ENCODE results near the gene P3H4.

Gene P3H4

DNA sequence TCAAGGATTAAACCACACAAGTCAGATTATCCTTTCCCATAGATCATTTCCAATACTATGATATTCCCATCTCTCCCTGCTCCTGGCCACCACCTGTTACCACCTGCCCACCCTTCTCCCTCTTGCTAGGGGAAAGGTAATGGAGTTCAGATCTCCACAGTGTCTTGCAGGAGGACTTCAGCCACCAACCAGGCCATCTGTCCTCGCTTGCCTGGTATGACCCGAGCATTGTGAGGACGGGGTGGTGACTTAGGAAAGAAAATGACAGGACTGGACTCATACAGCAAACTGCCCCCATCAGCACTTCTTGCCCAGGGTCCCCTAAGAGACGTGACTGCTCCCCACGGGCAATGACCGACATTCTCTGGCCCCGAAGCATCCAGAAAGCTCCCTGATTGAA, 11.8 kb upstream of the P3H4 start:
- no peak overlapping the region for H3K4me3 ChIP-seq (ENCODE audit: severe bottlenecking)
- peaks cover 42% of the 10 kb centered on the region for H3K36me3 ChIP-seq (ENCODE audit: low read depth)
- H3K27me3 ChIP-seq (ENCODE audit: insufficient read depth, poor library complexity, severe bottlenecking), result no peaks in the 10 kb centered on the region
- H3K4me1 ChIP-seq (ENCODE audit: insufficient read depth, poor library complexity, severe bottlenecking), result no peaks in the 10 kb centered on the region
- TF ChIP-seq CTCF (IDR thresholded peaks at IDR 0.05; ENCODE audit: poor library complexity, severe bottlenecking), result no peak
- ATAC-seq (ENCODE audit: low read depth) (no peak), DNase-seq (ENCODE audit: low spot score) (no peak)
- no peak overlapping the region for H3K27ac ChIP-seq (ENCODE audit: poor library complexity, severe bottlenecking)
- no peaks in the 10 kb centered on the region for H3K9me3 ChIP-seq (ENCODE audit: severe bottlenecking)

GRCh38 chr17:41823141-41823524, 11.4 kb upstream of the P3H4 start:
- DNase-seq (ENCODE audit: low spot score) (no peak), ATAC-seq (ENCODE audit: low read depth) (no peak)
- H3K4me1 ChIP-seq (ENCODE audit: insufficient read depth, poor library complexity, severe bottlenecking), result no peaks in the 10 kb centered on the region
- no peak overlapping the region for H3K4me3 ChIP-seq (ENCODE audit: severe bottlenecking)
- no peaks in the 10 kb centered on the region for H3K9me3 ChIP-seq (ENCODE audit: severe bottlenecking)
- no peaks in the 10 kb centered on the region for H3K27me3 ChIP-seq (ENCODE audit: insufficient read depth, poor library complexity, severe bottlenecking)
- TF ChIP-seq CTCF (IDR thresholded peaks at IDR 0.05; ENCODE audit: poor library complexity, severe bottlenecking), result no peak
- H3K27ac ChIP-seq (ENCODE audit: poor library complexity, severe bottlenecking), result no peak overlapping the region
- peaks cover 43% of the 10 kb centered on the region for H3K36me3 ChIP-seq (ENCODE audit: low read depth)

GRCh38 chr17:41822216-41823140, 10.7 kb upstream of the P3H4 start:
- peaks cover 42% of the 10 kb centered on the region for H3K36me3 ChIP-seq (ENCODE audit: low read depth)
- H3K27ac ChIP-seq (ENCODE audit: poor library complexity, severe bottlenecking), result no peak overlapping the region
- no peak for TF ChIP-seq CTCF (IDR thresholded peaks at IDR 0.05; ENCODE audit: poor library complexity, severe bottlenecking)
- ATAC-seq (ENCODE audit: low read depth) (0 out of 3 replicates have a peak, but pooled peaks have one; percentile 3), DNase-seq (ENCODE audit: low spot score) (no peak)
- no peaks in the 10 kb centered on the region for H3K4me1 ChIP-seq (ENCODE audit: insufficient read depth, poor library complexity, severe bottlenecking)
- H3K27me3 ChIP-seq (ENCODE audit: insufficient read depth, poor library complexity, severe bottlenecking), result no peaks in the 10 kb centered on the region
- H3K9me3 ChIP-seq (ENCODE audit: severe bottlenecking), result no peaks in the 10 kb centered on the region
- no peak overlapping the region for H3K4me3 ChIP-seq (ENCODE audit: severe bottlenecking)

DNA sequence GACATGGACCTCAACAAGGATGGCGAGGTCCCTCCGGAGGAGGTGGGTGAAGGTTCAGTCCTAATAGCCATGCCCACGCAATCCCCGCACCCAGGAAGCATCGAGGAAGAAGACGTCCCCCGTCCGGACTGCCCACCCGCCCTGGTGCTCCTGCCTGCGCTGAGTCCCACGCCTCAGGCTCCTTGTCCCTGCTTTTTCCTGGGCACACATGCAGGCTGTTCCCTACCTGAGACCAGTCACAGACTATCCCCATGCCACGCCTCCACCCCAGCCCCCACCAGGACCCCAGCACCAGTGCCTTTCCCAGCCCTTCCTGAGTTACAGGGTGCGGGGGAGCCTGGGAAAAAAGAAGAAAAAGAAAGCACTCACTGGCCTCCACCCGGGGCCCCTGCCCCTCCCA, 10.0 kb upstream of the P3H4 start:
- ATAC-seq (ENCODE audit: low read depth), result no peak; the same call in 2 of the 3 replicates
- Histone ChIP-seq H3K27me3 (ENCODE audit: insufficient read depth, poor library complexity, severe bottlenecking) (no peaks in the 10 kb centered on the region), H3K4me1 (ENCODE audit: insufficient read depth, poor library complexity, severe bottlenecking) (no peaks in the 10 kb centered on the region), H3K36me3 (ENCODE audit: low read depth) (peaks cover 38% of the 10 kb centered on the region), H3K27ac (ENCODE audit: poor library complexity, severe bottlenecking) (no peak overlapping the region), H3K4me3 (ENCODE audit: severe bottlenecking) (no peak overlapping the region), H3K9me3 (ENCODE audit: severe bottlenecking) (no peaks in the 10 kb centered on the region)
- TF ChIP-seq CTCF (IDR thresholded peaks at IDR 0.05; ENCODE audit: poor library complexity, severe bottlenecking), result no peak
- DNase-seq (ENCODE audit: low spot score), result no peak

DNA sequence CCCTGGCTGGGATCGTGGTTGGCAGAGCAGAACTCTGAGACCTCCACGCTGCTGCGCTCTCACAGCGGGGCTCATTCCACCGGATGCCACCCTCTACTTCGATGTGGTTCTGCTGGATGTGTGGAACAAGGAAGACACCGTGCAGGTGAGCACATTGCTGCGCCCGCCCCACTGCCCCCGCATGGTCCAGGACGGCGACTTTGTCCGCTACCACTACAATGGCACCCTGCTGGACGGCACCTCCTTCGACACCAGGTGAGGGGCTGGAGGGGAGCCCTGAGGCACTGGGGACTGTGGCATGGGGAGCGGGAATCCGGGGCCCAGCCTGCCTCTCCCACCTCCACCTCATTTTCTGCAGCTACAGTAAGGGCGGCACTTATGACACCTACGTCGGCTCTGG, 6.3 kb upstream of the P3H4 start:
- DNase-seq (ENCODE audit: low spot score) (no peak), ATAC-seq (ENCODE audit: low read depth) (no peak)
- no peak overlapping the region for H3K4me3 ChIP-seq (ENCODE audit: severe bottlenecking)
- no peak for TF ChIP-seq CTCF (IDR thresholded peaks at IDR 0.05; ENCODE audit: poor library complexity, severe bottlenecking)
- peaks cover 27% of the 10 kb centered on the region for H3K36me3 ChIP-seq (ENCODE audit: low read depth)
- no peaks in the 10 kb centered on the region for H3K9me3 ChIP-seq (ENCODE audit: severe bottlenecking)
- H3K27me3 ChIP-seq (ENCODE audit: insufficient read depth, poor library complexity, severe bottlenecking), result no peaks in the 10 kb centered on the region
- no peaks in the 10 kb centered on the region for H3K4me1 ChIP-seq (ENCODE audit: insufficient read depth, poor library complexity, severe bottlenecking)
- H3K27ac ChIP-seq (ENCODE audit: poor library complexity, severe bottlenecking), result no peak overlapping the region

All from RWPE2 (cell line).